GM18519 (cell line): ENCODE measurements around the gene GDAP2.

Experiments
- ATAC-seq: cut with Tn5 transposase; IDR thresholded peaks from one replicate; pipeline ENCODE4 v1.9.1; 2021; ENCODE audit warnings: mild to moderate bottlenecking, moderate library complexity; ENCODE audit not compliant: unreplicated experiment, low FRiP score

GDAP2 gene

DNA sequence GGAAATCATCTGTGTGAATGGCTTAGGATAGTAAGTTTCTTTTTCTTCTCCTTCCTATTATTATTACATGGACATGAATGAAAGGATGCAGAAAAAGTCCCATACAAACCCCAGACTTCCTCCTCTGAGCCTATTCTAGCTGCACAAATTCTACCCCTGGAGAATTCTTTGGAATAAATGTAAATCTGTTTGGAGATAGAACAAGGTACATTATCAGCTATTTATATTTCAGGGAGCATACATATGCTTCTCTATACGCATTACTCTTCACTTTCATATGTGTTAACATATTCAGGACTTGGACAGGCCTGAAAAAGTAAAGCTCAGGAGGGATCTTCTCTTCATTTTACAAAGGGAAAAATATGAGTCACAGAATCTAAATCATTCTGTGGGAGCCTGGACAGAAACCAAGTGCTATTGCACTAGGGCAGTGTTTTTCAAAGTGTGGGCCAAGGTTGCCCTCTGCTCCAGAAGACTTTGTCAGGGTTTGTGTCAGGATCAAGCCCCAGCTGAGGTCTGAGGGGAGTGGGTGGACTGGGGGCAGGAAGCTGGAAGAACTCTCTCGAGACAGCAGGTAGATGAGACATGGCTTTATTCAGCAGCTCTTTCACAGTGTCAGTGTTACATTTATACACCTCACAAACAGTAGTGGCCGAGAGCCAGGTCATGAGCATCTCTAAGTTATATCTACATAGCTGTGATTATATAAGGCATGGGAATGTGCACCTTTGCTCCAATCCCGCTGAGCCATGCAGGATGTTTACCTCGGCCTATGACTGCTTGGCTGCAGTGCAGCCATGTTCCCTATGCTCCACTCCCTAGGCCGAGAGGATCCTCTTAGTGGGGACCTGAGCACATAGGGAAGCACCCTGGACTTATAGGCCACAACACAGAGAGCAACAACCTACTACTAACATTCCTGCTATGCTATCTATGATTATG, 114.3 kb downstream of the GDAP2 start:
- ATAC-seq = no peak
